Kidney tubule cell (primary cell): ENCODE measurements around the gene SLC12A3.
"Not testable (repeated sequence)": the region's sequence is repeated elsewhere in the genome, so short reads cannot be mapped to it uniquely, and the experiment has no call there.

Source experiments
- DNase-seq: peaks from one replicate; pipeline ENCODE4 v3.0.0-alpha.2; 2018; ENCODE audit warnings: low spot score

Gene SLC12A3

DNA sequence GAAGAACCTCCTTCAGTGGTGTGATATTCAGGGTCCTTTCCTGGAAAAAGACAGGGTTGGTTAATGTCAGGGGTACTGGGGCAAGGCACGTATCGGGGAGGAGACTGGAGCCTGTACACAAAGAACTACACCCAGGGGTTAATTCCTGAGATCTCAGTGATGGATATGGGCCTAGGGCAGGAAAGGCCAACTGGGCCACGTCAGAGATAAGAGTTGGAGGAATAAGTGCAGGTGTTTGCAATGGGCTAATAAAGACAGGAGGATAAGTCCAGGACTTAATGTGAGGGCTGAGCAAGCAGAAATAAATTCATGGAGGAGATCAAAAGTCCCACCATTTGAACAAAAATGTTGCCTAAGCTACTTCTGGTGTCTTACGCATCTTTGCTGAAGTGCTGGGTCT, 56.6 kb downstream of the SLC12A3 start:
- DNase-seq: no peak

- DNase-seq: no peak
These were observed 58.6 kb downstream of the SLC12A3 start for GRCh38 chr16:56923481-56924091.

- no peak for DNase-seq
These were observed 62.5 kb downstream of the SLC12A3 start for GRCh38 chr16:56927471-56927870.

- no peak for DNase-seq
These were observed 64.6 kb downstream of the SLC12A3 start for GRCh38 chr16:56929639-56930038.

DNA sequence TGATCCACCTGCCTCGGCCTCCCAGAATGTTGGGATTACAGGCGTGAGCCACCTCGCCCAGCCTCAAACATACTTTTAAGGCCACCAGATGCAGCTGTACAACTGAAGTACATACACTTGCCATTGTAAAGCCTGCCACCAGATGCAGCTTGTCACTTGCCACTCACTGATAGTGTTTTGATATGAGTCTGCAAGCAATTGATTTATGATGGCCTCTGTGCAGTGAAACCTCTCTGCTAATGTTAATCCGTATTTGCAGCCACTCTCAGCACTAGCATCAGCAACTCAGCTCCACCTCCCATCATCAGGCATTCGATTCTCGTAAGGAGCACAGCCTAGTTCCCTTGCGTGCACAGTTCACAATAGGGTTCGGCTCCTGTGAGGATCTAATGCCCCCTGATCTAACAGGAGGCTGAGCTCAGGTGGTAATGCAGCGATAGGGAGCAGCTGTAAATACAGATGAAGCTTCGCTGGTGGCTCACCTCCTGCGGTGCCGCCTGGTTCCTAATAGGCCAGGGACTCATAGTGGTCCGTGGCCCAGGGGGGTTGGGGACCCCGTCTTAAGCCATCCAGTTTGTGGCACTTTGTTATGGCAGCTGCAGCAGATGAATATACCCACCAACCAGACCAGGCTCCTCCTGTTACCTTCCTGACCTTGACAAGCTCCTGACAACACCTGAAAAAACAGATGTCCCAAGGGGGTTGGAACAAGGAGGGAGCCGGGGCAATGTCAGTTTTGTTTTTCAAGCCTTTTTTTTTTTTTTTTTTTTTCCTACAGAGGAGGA, 65.7 kb downstream of the SLC12A3 start:
- no peak for DNase-seq

- DNase-seq: no peak
These were observed 66.4 kb downstream of the SLC12A3 start for GRCh38 chr16:56931271-56931891.

DNA sequence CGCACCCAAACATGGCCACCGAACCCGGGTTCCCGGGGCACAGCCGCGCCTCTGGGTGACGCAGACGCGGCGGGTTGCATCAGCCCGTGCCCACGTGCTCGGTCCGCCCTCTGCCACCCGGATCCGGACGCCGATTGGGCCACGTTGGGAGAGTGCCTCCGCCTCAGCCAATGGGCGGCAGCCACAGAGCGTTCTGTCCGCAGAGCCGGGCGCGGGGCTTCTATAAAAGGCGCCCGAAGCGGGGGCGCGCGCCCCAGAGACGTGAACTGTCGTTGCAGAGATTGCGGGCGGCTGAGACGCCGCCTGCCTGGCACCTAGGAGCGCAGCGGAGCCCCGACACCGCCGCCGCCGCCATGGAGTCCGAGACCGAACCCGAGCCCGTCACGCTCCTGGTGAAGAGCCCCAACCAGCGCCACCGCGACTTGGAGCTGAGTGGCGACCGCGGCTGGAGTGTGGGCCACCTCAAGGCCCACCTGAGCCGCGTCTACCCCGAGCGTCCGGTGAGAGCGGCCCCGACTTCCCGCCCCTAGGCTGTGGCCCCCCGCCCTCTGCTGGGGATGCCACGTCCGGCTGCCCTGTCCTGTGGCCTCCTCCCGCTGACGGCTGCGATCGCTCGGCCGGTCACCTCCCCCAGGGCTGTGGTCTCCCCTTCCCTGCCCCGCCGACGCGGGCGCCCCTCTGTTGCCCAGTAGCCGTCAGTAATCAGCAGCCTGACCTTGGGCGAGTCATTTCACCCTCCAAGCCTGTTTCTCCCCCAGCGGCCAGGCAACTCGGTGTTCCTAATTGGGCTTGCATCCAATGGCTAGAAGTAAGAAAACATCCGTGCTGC, 67.1 kb downstream of the SLC12A3 start, which contains the start of gene HERPUD1:
Gene HERPUD1 (plus strand): TSS at position 251 of the 829 bp plus-strand sequence. CDS start 103 bp downstream, at position 354.
- peak; percentile 98 for DNase-seq

DNA sequence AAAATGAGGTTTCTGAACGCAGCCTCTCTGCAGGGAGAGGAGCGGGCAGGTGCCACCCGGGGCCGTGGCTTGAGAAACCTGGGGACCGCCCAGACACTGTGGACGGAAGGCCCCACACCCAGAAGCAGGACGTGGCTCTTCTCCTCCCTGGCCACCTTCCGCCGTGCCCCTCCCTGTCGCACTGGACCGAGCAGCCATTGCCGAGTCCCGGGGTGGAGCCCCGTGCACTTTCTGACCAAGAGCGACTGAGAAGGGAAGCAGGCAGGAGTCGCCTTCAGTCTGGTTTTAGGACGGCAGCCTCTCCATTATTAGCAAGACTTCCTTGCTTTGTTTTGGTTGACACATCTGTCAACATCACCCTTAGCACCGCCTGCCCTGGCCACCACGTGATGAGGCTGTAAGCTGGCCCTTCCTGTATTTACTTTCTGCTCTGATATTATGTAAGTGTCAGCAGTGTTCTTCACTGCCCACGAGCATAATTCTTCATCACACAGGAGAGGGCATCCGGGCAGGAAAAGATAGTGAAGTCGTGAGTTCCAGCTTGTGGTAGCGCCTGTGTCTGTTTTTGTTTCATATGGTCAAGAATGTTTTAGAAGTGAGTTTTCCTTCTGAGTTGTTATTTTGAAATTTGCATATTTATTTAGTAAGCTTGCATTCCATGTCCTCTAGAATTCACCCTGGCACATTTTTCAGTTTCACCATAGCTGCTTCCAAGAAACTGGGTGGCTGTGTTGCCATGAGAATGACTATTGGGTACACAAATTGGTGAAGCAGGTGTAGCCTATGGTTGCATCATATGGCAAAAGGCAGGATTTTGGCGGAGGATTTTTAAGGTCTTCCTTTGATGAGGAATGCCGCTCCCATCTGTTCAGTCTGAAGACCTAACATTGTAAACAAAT, 68.0 kb downstream of the SLC12A3 start:
- DNase-seq: peak; percentile 81

GRCh38 chr16:56933828-56934598, 69.0 kb downstream of the SLC12A3 start:
- DNase-seq: no peak

DNA sequence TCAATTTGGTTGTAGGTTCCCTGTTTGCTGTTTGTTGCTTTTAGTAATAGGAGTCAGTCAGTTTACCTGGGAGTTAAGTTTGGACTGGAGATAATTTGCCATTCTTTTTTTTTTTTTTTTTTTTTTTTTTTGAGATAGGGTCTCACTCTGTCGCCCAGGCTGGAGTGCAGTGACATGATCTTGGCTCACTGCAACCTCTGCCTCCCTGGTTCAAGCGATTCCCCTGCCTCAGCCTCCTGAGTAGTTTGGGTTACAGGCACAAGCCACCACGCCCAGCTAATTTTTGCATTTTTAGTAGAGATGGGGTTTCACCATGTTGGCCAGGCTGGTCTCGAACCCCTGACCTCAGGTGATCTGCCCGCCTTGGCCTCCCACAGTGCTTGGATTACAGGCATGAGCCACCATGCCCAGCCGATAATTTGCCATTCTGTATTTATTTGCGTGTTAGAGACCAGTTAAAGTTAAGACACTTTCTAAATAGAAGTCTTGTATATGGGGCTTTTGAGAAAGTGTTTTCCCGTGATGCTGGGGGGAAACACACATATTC, 69.7 kb downstream of the SLC12A3 start:
- not testable (repeated sequence) for DNase-seq

DNA sequence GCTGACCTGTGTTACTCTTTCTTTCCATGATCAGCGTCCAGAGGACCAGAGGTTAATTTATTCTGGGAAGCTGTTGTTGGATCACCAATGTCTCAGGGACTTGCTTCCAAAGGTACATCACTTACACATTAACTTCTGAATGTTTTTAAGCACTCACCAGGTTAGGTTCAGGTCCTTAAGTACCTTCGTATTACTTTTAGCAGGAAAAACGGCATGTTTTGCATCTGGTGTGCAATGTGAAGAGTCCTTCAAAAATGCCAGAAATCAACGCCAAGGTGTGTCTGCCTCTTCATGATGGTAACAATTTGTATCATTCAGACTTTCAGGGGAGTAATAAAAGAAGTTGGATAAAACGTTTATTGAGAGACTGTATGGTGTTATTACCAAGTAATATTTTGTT, 70.2 kb downstream of the SLC12A3 start:
- DNase-seq: no peak

DNA sequence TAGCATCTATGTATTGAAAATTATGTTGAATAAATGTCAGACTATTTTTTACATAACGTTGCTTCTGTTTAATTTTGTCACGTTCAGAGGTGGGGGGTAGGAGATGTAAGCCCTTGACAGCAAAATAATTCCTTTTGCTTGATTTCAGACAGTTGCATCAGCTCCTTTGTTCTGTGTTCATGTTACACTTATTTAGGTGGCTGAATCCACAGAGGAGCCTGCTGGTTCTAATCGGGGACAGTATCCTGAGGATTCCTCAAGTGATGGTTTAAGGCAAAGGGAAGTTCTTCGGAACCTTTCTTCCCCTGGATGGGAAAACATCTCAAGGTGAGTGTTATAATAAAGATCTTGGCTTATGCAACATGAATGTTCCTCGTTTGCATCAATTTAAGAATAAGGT, 71.5 kb downstream of the SLC12A3 start:
- no peak for DNase-seq

GRCh38 chr16:56936950-56937349, 71.9 kb downstream of the SLC12A3 start:
- no peak for DNase-seq

DNA sequence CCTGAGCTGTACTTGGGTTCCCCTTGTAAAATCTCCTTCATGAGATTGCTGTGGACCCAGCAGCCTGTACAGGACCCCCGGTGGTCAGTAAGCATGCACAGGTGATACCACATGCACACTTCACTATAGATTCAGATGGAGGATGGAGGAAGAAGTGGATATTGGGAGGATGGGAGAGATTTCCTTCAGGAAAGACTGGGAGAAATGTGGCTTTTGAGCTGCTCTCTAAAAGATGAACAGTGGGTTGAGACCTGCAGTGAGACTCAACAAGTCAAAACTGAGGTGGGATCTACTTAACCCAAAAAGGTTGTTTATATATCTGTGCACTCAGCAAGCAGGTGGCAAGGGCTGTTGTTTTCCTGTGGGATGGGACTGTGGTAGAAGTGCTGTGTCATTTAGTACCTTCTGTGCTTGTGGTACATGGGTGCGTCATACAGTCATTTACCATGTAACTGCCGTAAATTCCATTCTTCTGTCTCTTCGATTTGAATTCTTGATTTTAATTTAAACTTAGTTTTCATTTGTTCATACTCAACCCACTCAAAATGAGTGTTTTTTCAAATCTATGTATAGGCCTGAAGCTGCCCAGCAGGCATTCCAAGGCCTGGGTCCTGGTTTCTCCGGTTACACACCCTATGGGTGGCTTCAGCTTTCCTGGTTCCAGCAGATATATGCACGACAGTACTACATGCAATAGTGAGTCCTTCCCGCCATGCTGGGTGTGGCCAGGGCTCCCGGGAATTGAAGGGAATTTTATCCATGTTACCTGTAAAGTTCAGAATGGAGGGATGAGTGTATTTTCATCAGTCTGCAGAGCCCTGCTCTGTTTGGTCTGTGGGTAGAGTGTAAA, 73.9 kb downstream of the SLC12A3 start:
- no peak for DNase-seq

GRCh38 chr16:56939801-56940200, 74.8 kb downstream of the SLC12A3 start:
- DNase-seq: no peak

GRCh38 chr16:56941092-56941491, 76.1 kb downstream of the SLC12A3 start:
- DNase-seq: no peak

- no peak for DNase-seq
These were observed 76.9 kb downstream of the SLC12A3 start for GRCh38 chr16:56941856-56942331.

DNA sequence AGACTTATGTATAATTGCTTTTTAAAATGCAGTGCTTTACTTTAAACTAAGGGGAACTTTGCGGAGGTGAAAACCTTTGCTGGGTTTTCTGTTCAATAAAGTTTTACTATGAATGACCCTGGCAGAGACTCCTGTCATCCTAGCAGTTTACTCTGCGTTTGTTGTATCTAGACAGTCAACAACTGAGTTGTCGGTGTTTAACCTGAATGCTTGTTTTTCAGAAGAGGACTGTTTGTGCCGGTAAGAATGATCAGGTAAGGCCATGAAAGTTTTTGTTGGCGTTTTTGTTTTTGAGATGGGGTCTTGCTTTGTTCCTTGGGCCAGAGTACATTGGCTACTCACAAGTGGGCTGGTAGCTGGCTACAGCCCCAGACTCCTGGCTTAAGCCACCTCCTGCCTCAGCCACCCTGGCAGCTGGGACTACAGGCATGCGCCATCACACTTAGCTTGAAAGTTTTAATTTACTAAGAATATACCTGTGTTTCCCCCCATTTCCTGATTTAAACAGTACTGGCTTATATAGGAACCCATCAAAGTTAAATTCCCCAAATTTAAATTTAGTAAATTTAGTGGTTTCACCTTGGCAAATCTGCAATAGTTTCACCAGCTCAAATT, 78.9 kb downstream of the SLC12A3 start:
- DNase-seq: no peak
